Kidney capillary endothelial cell (primary cell): ENCODE data around the gene SLC24A3.

Source experiments
- DNase-seq: peaks from one replicate; pipeline ENCODE4 v3.0.0-alpha.2; 2018; ENCODE audit warnings: low spot score

SLC24A3 gene

GRCh38 chr20:19713822-19714578 lies 501.6 kb downstream of the SLC24A3 start:
- DNase-seq = no peak

DNA sequence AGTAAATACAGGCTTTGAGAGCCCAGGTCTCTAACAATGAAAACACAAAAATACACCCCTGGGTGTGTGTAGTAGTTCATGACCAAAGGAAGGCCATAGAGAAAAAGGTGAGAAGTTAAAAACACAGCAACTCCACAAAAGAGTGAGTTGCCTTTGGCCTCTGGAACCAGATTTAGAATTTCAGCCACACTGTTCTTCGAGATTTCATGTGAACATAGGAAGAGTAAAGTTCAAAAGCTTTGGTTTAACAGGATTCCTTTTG lies 502.1 kb downstream of the SLC24A3 start:
- no peak for DNase-seq

DNA sequence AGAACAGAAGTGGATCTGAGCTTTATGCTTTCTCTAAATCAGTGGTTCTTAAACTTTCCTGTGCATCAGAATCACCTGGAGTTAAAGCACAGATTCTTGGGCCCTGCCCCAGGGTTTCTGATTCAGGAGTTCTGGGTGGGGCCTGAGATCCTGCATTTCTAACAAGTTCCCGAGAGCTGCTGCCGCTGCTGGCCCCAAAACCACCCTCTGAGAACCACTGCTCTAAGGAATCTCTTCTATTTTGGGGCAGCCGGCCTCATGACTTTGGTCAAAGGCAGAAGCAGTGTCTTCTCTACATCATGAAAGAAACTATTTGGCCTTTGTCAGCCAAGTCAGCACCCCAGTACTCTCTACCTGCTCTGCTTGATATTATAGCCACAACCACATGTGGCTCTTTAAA lies 503.5 kb downstream of the SLC24A3 start:
- no peak for DNase-seq

- DNase-seq = no peak
Observed at GRCh38 chr20:19718880-19719279, 506.4 kb downstream of the SLC24A3 start.

DNA sequence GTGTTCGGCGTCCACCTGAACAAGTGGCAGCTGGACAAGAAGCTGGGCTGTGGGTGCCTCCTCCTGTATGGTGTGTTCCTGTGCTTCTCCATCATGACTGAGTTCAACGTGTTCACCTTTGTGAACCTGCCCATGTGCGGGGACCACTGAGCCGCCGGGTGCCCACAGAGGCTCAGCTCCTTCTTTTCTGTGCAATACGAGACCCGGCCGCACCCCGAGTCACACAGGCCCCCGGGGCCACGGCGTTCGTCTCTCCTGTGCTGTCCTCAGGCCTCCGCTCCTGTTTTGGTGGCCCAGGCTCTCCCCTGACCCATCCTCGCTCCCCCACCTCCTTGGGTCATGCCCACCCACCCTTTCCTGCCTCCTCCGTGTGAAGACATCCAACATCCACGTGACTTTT lies 508.5 kb downstream of the SLC24A3 start:
- DNase-seq = no peak

GRCh38 chr20:19723051-19723450 lies 510.6 kb downstream of the SLC24A3 start:
- no peak for DNase-seq

DNA sequence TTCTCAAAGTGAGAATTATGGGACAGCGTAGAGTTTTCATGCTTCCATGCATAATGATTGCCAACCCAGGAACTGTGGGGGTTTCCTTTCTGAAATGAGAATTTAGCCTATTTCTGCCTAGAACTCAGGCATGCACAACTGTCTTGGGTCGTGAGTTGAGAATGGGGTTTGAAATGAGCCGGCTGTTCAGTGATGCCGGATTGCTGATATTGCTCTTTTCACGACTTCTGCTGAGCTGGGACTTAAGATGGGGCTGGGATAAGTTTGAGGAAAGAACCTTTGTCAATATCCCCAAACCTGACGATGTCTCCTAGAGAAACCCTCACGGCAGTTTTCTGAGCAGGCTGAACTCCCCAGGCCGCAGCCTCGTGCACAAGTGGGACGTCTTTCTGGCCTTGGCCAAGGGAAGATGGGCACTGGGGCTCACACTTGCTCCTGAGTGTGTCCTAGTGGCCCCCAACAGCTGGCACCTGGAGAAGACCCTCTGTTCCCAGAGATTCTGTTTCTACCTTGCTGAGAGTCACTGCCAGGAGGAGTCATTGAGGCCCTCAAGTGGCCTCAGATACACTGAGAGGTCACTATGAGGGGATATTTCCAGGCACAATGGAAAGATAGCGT lies 511.5 kb downstream of the SLC24A3 start:
- DNase-seq = no peak

GRCh38 chr20:19725373-19725772 lies 512.9 kb downstream of the SLC24A3 start:
- no peak for DNase-seq

- peak; percentile 55 for DNase-seq
Observed at GRCh38 chr20:19725814-19726525, 513.5 kb downstream of the SLC24A3 start.

GRCh38 chr20:19727251-19727847 lies 514.9 kb downstream of the SLC24A3 start:
- no peak for DNase-seq

- DNase-seq = no peak
Observed at GRCh38 chr20:19729672-19730071, 517.2 kb downstream of the SLC24A3 start.

GRCh38 chr20:19730706-19731105 lies 518.3 kb downstream of the SLC24A3 start:
- peak; percentile 83 for DNase-seq

DNA sequence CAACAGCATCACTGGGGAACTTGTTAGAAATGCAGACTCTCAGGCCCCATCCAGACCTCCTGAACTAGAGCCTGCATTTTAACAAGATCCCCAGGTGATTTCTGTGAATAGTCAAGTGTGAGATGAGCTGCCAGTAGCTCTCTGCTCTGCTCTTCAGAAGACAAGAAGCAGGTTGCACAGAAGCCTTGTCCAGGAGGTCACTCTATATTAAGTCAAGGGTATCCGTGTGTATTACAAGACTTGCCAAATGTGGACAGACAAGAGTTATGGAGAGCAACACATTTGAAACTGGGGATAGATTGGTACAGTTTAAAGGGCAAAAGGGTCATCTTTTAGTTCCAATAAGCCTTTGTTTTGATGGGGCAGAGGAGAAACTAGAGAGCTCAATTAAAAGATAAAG lies 522.4 kb downstream of the SLC24A3 start:
- no peak for DNase-seq

DNA sequence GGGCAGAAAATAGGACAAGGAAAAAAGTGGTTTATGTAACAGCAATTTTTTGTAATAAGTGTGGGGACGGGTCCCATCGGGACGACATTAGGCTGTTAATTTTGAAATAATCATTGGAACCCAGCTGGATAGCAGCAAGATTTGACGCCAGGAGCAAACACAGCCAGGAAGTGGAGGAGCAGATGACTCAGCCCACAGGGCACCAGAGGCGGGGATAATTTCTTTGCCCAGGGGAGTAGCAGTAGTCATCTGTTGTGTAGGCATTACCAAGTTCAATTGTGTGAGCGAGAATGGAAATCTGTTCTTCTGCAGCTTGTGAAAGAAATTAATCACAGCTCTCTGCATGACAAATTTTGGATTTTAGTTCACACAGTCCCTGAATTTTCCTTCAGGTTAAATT lies 523.0 kb downstream of the SLC24A3 start:
- peak; percentile 96 for DNase-seq

DNA sequence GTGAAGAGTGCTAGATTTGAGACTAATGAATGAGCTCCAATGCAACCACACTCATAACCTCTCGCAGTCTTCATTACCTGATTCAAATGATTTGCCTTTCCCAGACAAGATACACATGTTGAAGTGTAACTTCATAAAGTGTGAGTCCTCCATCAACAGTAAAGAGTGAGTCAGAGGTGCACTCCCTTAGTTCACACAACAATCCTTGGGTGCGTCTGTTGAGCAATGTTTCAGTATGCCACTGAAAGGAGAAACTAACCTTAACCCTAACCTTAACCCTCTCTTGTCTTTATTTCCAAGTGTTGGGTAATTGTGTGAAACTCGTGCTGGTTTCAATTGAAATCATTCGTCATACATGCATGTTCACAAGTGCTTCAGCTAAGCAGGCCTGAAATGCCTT lies 524.6 kb downstream of the SLC24A3 start:
- DNase-seq = no peak

- no peak for DNase-seq
Observed at GRCh38 chr20:19738951-19739350, 526.5 kb downstream of the SLC24A3 start.

GRCh38 chr20:19739351-19739750 lies 526.9 kb downstream of the SLC24A3 start:
- no peak for DNase-seq

- DNase-seq = no peak
Observed at GRCh38 chr20:19740512-19740911, 528.1 kb downstream of the SLC24A3 start.

DNA sequence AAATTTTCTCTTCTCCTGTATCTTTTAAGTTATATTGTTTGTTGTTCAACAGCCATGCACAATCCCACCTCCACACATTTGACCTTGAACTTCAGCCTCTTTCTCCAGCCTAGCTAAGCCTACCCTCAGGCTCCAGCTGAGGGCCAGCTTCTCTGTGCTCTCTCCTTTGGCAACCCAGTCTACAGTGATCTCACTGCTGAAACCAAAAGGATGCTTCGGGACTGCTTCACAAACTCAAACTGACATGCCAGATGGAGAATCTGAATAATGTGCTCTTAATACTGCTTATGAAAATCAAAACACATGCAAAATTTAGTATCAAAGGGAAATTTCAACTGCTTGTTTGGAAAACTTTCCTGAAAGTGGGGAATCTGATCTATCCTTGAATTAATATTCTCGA lies 529.5 kb downstream of the SLC24A3 start:
- DNase-seq = no peak

GRCh38 chr20:19742974-19743639 lies 530.7 kb downstream of the SLC24A3 start:
- DNase-seq = no peak

- DNase-seq = no peak
Observed at GRCh38 chr20:19743640-19743995, 531.2 kb downstream of the SLC24A3 start.

DNA sequence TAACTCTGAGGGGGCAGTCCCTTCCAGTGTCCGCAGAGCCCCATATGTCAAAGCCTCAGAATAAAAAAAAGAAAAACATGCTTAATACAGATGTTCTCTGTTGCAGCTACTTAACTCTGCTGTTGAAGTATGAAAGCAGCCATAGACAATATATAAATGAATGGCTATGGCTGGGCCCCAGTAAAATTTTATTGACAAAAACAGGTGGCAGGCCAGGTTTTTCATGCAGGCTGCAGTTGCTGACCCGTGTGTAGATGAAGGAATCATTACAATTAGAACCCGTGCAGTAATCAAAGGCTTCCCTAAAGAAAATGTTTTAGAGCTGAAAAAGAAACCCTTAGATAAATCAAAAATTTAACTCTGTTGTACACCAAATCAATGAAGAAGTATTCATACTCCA lies 532.7 kb downstream of the SLC24A3 start:
- DNase-seq = no peak

DNA sequence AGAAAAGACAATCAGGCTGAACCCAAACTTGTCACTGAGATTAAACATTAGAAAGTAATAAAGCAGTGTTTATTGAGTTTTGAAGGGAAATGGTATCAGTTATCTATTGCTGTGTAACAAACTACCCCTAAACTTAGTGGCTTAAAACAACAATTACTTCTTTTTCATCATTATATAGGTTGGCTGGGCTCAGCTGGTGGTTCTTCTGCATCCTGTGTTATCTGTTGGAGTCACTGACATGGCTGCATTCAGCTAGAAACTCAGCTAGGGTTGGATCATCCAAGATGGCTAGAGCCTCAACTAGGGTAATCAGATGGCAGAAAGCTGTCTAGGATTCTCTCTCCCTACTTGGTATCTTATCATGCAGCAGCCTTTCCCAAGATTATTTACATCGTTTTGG lies 533.1 kb downstream of the SLC24A3 start:
- DNase-seq = no peak
